ENCODE measurements around the gene SKA2. TPM values are rescaled to one million over a fixed set of nuclear protein-coding genes. Genes with fewer than 3 reads are reported as not detected.

SKA2 gene
- total RNA-seq, 4 donors from 2014 or later, result 41.2 to 65.3 (median 46.8) TPM

- H3K4me3 ChIP-seq (replicated peaks in 1 of 3), result no peak overlapping the region
- 42 to 50% methylated on average over 2 of the region's 2 CpGs for WGBS, 2 donors
- intact Hi-C loops (cut with DNase I), result no loop called here
- no peak overlapping the region for H3K27ac ChIP-seq
- no peaks in the 10 kb centered on the region for H3K36me3 ChIP-seq
- TF ChIP-seq CTCF (IDR thresholded peaks at IDR 0.05) (no peak), POLR2A (IDR thresholded peaks at IDR 0.05) (no peak)
- no peaks in the 10 kb centered on the region for H3K27me3 ChIP-seq
- H3K4me1 ChIP-seq, result no peaks in the 10 kb centered on the region
- no peaks in the 10 kb centered on the region for H3K9me3 ChIP-seq
- DNase-seq, result no peak
Measured at GRCh38 chr17:59129814-59130213, 25.2 kb downstream of the SKA2 start.

GRCh38 chr17:59126809-59127417 is 28.1 kb downstream of the SKA2 start:
- no peaks in the 10 kb centered on the region for H3K27me3 ChIP-seq
- 60 to 62% methylated on average over 3 of the region's 3 CpGs for WGBS, 2 donors
- no peaks in the 10 kb centered on the region for H3K4me1 ChIP-seq
- H3K4me3 ChIP-seq (replicated peaks in 1 of 3), result no peak overlapping the region
- TF ChIP-seq CTCF (IDR thresholded peaks at IDR 0.05) (no peak), POLR2A (IDR thresholded peaks at IDR 0.05) (no peak)
- no peaks in the 10 kb centered on the region for H3K36me3 ChIP-seq
- H3K27ac ChIP-seq, result no peak overlapping the region
- no peak for DNase-seq
- intact Hi-C loops (cut with DNase I), result no loop called here
- H3K9me3 ChIP-seq, result no peaks in the 10 kb centered on the region

GRCh38 chr17:59124665-59125064 is 30.3 kb downstream of the SKA2 start:
- H3K27ac ChIP-seq, result no peak overlapping the region
- H3K27me3 ChIP-seq, result no peaks in the 10 kb centered on the region
- WGBS, 2 donors, result 96 to 97% methylated on average over 6 of the region's 6 CpGs
- no peaks in the 10 kb centered on the region for H3K4me1 ChIP-seq
- H3K36me3 ChIP-seq, result peaks cover 0 to 6% of the 10 kb centered on the region in 2 donors
- H3K4me3 ChIP-seq (replicated peaks in 1 of 3), result no peak overlapping the region
- TF ChIP-seq POLR2A (IDR thresholded peaks at IDR 0.05), result no peak
- no peak for TF ChIP-seq CTCF (IDR thresholded peaks at IDR 0.05)
- no peaks in the 10 kb centered on the region for H3K9me3 ChIP-seq
- intact Hi-C loops (cut with DNase I), result no loop called here
- no peak for DNase-seq

- WGBS, 2 donors, result 96 to 98% methylated on average over 6 to 9 of the region's 9 CpGs
Measured at GRCh38 chr17:59121901-59122480, 33.0 kb downstream of the SKA2 start.

More at GRCh38 chr17:59121901-59122480, 33.0 kb downstream of the SKA2 start:
- intact Hi-C loops (cut with DNase I), result no loop called here
- Histone ChIP-seq H3K4me1 (no peaks in the 10 kb centered on the region), H3K36me3 (peaks cover 0 to 6% of the 10 kb centered on the region in 2 donors), H3K27me3 (no peaks in the 10 kb centered on the region), H3K4me3 (replicated peaks in 1 of 3) (no peak overlapping the region), H3K27ac (no peak overlapping the region), H3K9me3 (no peaks in the 10 kb centered on the region)
- no peak for DNase-seq
- TF ChIP-seq POLR2A (IDR thresholded peaks at IDR 0.05) (no peak), CTCF (IDR thresholded peaks at IDR 0.05) (no peak)
